GM12878 (cell line): ENCODE data around the gene TARBP2. TPM values are rescaled to one million over a fixed set of nuclear protein-coding genes. Genes with fewer than 3 reads are reported as not detected.
A peak's percentile ranks its signal among the peaks of the same experiment; 100 is the strongest.

ENCODE experiments used
- ATAC-seq: fragments of 200-7000 bp; cut with Tn5 transposase; 3 replicates; pipeline ENCODE4 v1.9.1; 2020; ENCODE audit warnings: mild to moderate bottlenecking, moderate library complexity
- BruUV-seq: library from RNA; stranded (reverse); fragments of 400-500 nt; replicated peaks from 2 replicates; lab custom pipeline; 2021; lab: Mats Ljungman, UMichigan
- CTCF ChIA-PET: fragments of 300-600 bp; sonication (Branson Sonifier 250); formaldehyde crosslinking; extraction: SDS; loops from one replicate; lab custom pipeline; 2021; ENCODE audit warnings: inconsistent platforms; lab: Yijun Ruan, JAX
- POLR2A ChIA-PET: fragments of 350-600 bp; formaldehyde crosslinking; extraction: SDS; loops from one replicate; lab custom pipeline; 2021; ENCODE audit warnings: inconsistent platforms; lab: Charles Lee
- RAD21 ChIA-PET: fragments of 300-600 bp; sonication (Branson Sonifier 250); formaldehyde crosslinking; loops from one replicate; lab custom pipeline; 2023; ENCODE audit warnings: antibody characterized with exemption; ENCODE audit not compliant: unreplicated experiment; lab: Charles Lee
- SMC1A ChIA-PET: fragments of 300-600 bp; sonication (Branson Sonifier 250); formaldehyde crosslinking; loops from one replicate; lab custom pipeline; 2023; ENCODE audit not compliant: unreplicated experiment, uncharacterized antibody; lab: Charles Lee
- DNase-seq: peaks from one replicate; pipeline ENCODE4 v3.0.0-alpha.2; 2011; ENCODE audit warnings: low read depth, low spot score
- FAIRE-seq: peaks from 3 replicates; lab custom pipeline; 2011; peaks lifted over from hg19 to GRCh38; lab: Jason Lieb, UNC
- H2AFZ ChIP-seq: 2 replicates; pipeline ENCODE4 v1.6.0; 2011; ENCODE audit warnings: low read depth, low read length, control low read depth; ENCODE audit not compliant: control insufficient read depth
- H3K27ac ChIP-seq: 2 replicates; pipeline ENCODE4 v1.5.1; 2011; ENCODE audit warnings: control low read depth; ENCODE audit not compliant: control insufficient read depth, insufficient read depth
- H3K27me3 ChIP-seq, 2 experiments: replicated peaks in 1 of 2; 2 replicates each; pipeline versions ENCODE4 v1.6.0 to v1.6.1; 2011; ENCODE audit warnings: low read length in 1 of 2; ENCODE audit not compliant: control insufficient read depth in 2 of 2, insufficient read depth in 2 of 2
- H3K36me3 ChIP-seq, 2 experiments: 2 replicates each; pipeline ENCODE4 v1.5.1; 2011; ENCODE audit warnings: low read length in 1 of 2; ENCODE audit not compliant: control insufficient read depth in 2 of 2, insufficient read depth in 2 of 2
- H3K4me1 ChIP-seq: 2 replicates; pipeline ENCODE4 v1.6.1; 2011; ENCODE audit warnings: mild to moderate bottlenecking, low read length, moderate library complexity, mixed read lengths; ENCODE audit not compliant: control insufficient read depth, insufficient read depth
- H3K4me2 ChIP-seq: 2 replicates; pipeline ENCODE4 v1.6.0; 2011; ENCODE audit warnings: control low read depth; ENCODE audit not compliant: control insufficient read depth, insufficient read depth
- H3K4me3 ChIP-seq: fragments of 200-600 bp; sonication (generic); 2 replicates; pipeline ENCODE4 v1.5.1; 2016
- H3K79me2 ChIP-seq: 2 replicates; pipeline ENCODE4 v1.6.0; 2011; ENCODE audit warnings: low read length; ENCODE audit not compliant: control insufficient read depth, insufficient read depth
- H3K9ac ChIP-seq: 2 replicates; pipeline ENCODE4 v1.8.0; 2011; ENCODE audit warnings: low read length, control low read depth, mixed read lengths; ENCODE audit not compliant: control insufficient read depth, insufficient read depth
- H3K9me3 ChIP-seq: replicated peaks from 3 replicates; pipeline ENCODE4 v1.5.1; 2011; ENCODE audit warnings: mild to moderate bottlenecking, low read length; ENCODE audit not compliant: control insufficient read depth, insufficient read depth
- H4K20me1 ChIP-seq: 2 replicates; pipeline ENCODE4 v1.6.0; 2011; ENCODE audit not compliant: control insufficient read depth, insufficient read depth
- BACH1 ChIP-seq: fragments of 450-650 bp; IDR thresholded peaks from 2 replicates; pipeline ENCODE4 v1.6.1; 2017; ENCODE audit warnings: mild to moderate bottlenecking, borderline replicate concordance
- BCL11A ChIP-seq: IDR thresholded peaks from 2 replicates; pipeline ENCODE4 v1.6.1; 2011; ENCODE audit warnings: low read depth, low read length
- CHD2 ChIP-seq: IDR thresholded peaks from 2 replicates; pipeline ENCODE4 v1.6.1; 2011; ENCODE audit warnings: low read depth, low read length, improper control_type of control experiment, borderline replicate concordance
- EP300 ChIP-seq, 2 experiments: fragments of 150-350 bp in 1 of 2; IDR thresholded peaks; 2 replicates each; pipeline ENCODE4 v1.6.1; 2011 to 2012; ENCODE audit warnings: low read depth in 2 of 2, low read length in 2 of 2, borderline replicate concordance in 1 of 2, improper control_type of control experiment in 1 of 2, inconsistent platforms in 1 of 2; ENCODE audit not compliant: control insufficient read depth in 1 of 2
- MXI1 ChIP-seq: fragments of 150-350 bp; IDR thresholded peaks from 2 replicates; pipeline ENCODE4 v1.6.1; 2011; ENCODE audit warnings: low read depth, mild to moderate bottlenecking, inconsistent platforms, low read length, improper control_type of control experiment
- NR2F1 ChIP-seq: fragments of 450-650 bp; conservative IDR thresholded peaks from 2 replicates; pipeline ENCODE4 v1.6.1; 2017; ENCODE audit warnings: mild to moderate bottlenecking
- POLR2AphosphoS5 ChIP-seq: IDR thresholded peaks from 2 replicates; pipeline ENCODE4 v1.6.1; 2011; ENCODE audit warnings: mild to moderate bottlenecking, low read length, inconsistent platforms
- RAD51 ChIP-seq: fragments of 450-650 bp; IDR thresholded peaks from 2 replicates; pipeline ENCODE4 v1.6.1; 2016; ENCODE audit warnings: moderate library complexity, mild to moderate bottlenecking, inconsistent platforms
- RFX5 ChIP-seq: IDR thresholded peaks from 2 replicates; pipeline ENCODE4 v1.6.1; 2011; ENCODE audit warnings: low read depth, low read length, improper control_type of control experiment
- SRF ChIP-seq, 2 experiments: IDR thresholded peaks; 2 replicates each; pipeline ENCODE4 v1.6.1; 2011; ENCODE audit warnings: low read depth in 2 of 2, low read length in 2 of 2, mild to moderate bottlenecking in 1 of 2, moderate library complexity in 1 of 2
- ZZZ3 ChIP-seq: IDR thresholded peaks from 2 replicates; pipeline ENCODE4 v1.6.1; 2011; ENCODE audit warnings: low read depth; ENCODE audit not compliant: control insufficient read depth, insufficient read length
- WGBS: methylation state at CpG from one replicate; pipeline ENCODE4 v1.1.6; 2016; ENCODE audit warnings: low lambda C conversion rate; ENCODE audit not compliant: insufficient replicate concordance, insufficient coverage; ENCODE audit errors: missing lambda C conversion rate; 5-methylcytosine and 5-hydroxymethylcytosine counted together
- in situ Hi-C: fragments of 300-500 bp; cut with MboI; formaldehyde crosslinking; loops from 9 replicates; pipeline ENCODE4 v1.14.3; 2018; ENCODE audit warnings: mixed read lengths
- intact Hi-C: fragments of 100-400 bp; cut with micrococcal nuclease; formaldehyde crosslinking; loops from one replicate; pipeline ENCODE4 v1.14.2; 2022; ENCODE audit not compliant: unreplicated experiment
- polyA plus RNA-seq, 11 experiments: library from polyadenylated mRNA; depleted of rRNA in 4 of 11; unstranded in 6 of 11; stranded (reverse) in 5 of 11; fragments of >200 nt; fragmentation: Nextera tagmentation in 4 of 11; fragmentation: Illumina TruSeq in 1 of 11; extraction: Ambion mirVana in 4 of 11; extraction: Trizol in 1 of 11; gene quantifications; 1 replicate in 1 of 11; 2 replicates in 10 of 11; pipeline versions ENCODE4 v1.2.1 to v1.2.3, GENCODE V29; 2011 to 2016; ENCODE audit warnings: inconsistent platforms in 2 of 11, missing spikeins in 2 of 11, low read depth in 1 of 11
- total RNA-seq, 4 experiments: library from RNA; depleted of rRNA in 3 of 4; stranded (reverse); fragments of >200 nt in 3 of 4; fragmentation: Illumina TruSeq in 1 of 4; extraction: Trizol in 1 of 4; gene quantifications; 2 replicates each; pipeline versions ENCODE4 v1.2.1 to v1.2.3, GENCODE V29; 2013 to 2021
- TF ChIP-seq, protein P1 (sequence below): IDR thresholded peaks from 2 replicates; pipeline ENCODE4 v1.6.1; 2011; ENCODE audit warnings: low read depth, low read length, improper control_type of control experiment, borderline replicate concordance
- TF ChIP-seq, protein P2 (sequence below): fragments of 450-650 bp; IDR thresholded peaks from 2 replicates; pipeline ENCODE4 v1.6.1; 2016; ENCODE audit warnings: mild to moderate bottlenecking, moderate library complexity, borderline replicate concordance

TARBP2 gene
- total and polyA plus RNA-seq, 10 of the 15 experiments (the other 5 are each of a cell fraction or from before 2014, with no cell fraction given): 5.5 to 60.1 (median 36.8) TPM

DNA sequence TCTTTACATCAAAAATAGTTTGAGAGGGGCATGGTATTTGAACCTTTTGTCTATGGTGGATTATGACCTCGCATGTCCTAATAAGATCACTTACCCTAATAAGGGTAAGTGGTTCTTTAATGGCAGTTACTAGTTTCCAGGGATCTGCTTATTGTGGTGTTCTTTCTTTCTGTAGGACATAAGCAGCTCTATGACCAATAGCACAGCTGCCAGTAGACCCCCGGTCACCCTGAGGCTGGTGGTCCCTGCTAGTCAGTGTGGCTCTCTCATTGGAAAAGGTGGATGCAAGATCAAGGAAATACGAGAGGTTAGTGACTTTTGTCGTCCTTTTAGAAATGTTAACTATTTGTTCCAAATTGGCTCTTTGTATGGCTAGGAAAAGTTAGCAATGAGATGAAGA lies 42.0 kb upstream of the TARBP2 start:
- Histone ChIP-seq H2AFZ (no peak overlapping the region), H4K20me1 (peaks cover 22% of the 10 kb centered on the region), H3K9me3 (no peaks in the 10 kb centered on the region), H3K4me3 (no peak overlapping the region), H3K4me2 (0 out of 2 replicates have a peak overlapping the region, but pooled peaks have one; percentile 17), H3K4me1 (peaks cover 6% of the 10 kb centered on the region), H3K9ac (no peak overlapping the region), H3K36me3 (peaks cover 21 to 87% of the 10 kb centered on the region in 2 experiments), H3K27me3 (no peaks in the 10 kb centered on the region), H3K27ac (no peak overlapping the region), H3K79me2 (peaks cover 64% of the 10 kb centered on the region)
- FAIRE-seq: no peak
- no peak for TF ChIP-seq CHD2
- TF ChIP-seq BCL11A: no peak
- no peak for TF ChIP-seq RFX5
- no peak for TF ChIP-seq RAD51
- TF ChIP-seq ZZZ3: no peak
- no peak for TF ChIP-seq SRF (IDR thresholded peaks at IDR 0.05; ENCODE audit: low read depth in 2 of 2, low read length in 2 of 2)
- ATAC-seq: no peak
- BruUV-seq: no TSS peak
- ChIA-PET CTCF (interaction anchor here (0.5 to 1.4 kb wide), 4 partner anchors 13 to 107 kb away, joined by 3 to 5 read pairs (median 4); no protein-coding TSS in a partner anchor), RAD21 (no interaction called here), POLR2A (interaction anchor here (0.7 to 0.8 kb wide), 2 partner anchors 16 to 39 kb away, joined by 3 to 6 read pairs; no protein-coding TSS in a partner anchor), SMC1A (no interaction called here)
- in situ Hi-C loops: no loop called here
- intact Hi-C loops: no loop called here
- no peak for DNase-seq
- WGBS: 72% methylated on average over 4 of the region's 4 CpGs

DNA sequence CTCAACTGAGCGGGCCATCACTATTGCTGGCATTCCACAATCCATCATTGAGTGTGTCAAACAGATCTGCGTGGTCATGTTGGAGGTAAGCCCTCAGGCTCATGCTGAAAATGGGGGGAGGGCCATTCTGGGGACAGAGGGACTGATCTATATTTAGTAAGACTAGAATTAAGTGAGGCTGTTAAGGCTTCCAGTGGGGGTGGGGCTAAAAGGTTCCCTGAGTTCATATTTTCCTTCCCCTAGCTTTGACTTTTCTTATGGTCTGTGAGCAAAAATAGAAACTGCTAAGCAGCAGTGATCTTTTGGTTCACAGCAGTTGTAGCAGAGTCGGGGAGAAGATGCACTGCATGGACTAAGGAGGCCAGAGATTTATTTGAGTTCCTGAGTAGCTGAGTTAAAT lies 40.0 kb upstream of the TARBP2 start:
- in situ Hi-C loops (no loop called here), intact Hi-C loops (no loop called here)
- peaks cover 4% of the 10 kb centered on the region for H3K4me1 ChIP-seq
- H3K36me3 ChIP-seq: peaks cover 28 to 78% of the 10 kb centered on the region in 2 experiments
- H3K4me2 ChIP-seq: 0 out of 2 replicates have a peak overlapping the region, but pooled peaks have one; percentile 9
- WGBS: 92% methylated on average over 3 of the region's 3 CpGs
- RAD21 ChIA-PET: no interaction called here
- ATAC-seq (no peak), DNase-seq (no peak), FAIRE-seq (no peak)
- no TSS peak for BruUV-seq
- H3K79me2 ChIP-seq: peaks cover 46% of the 10 kb centered on the region
- H3K27ac ChIP-seq: no peak overlapping the region
- no peaks in the 10 kb centered on the region for H3K27me3 ChIP-seq
- H3K9ac ChIP-seq: no peak overlapping the region
- SMC1A ChIA-PET: interaction anchor here (0.9 to 1.0 kb wide), 2 partner anchors 9 to 14 kb away, joined by 3 to 4 read pairs; no protein-coding TSS in a partner anchor
- H4K20me1 ChIP-seq: peaks cover 21% of the 10 kb centered on the region
- no peak overlapping the region for H3K4me3 ChIP-seq
- CTCF ChIA-PET: interaction anchor here (0.6 kb wide), 1 partner anchor 16 kb away, joined by 3 read pairs; no protein-coding TSS in a partner anchor
- POLR2A ChIA-PET: no interaction called here
- H3K9me3 ChIP-seq: no peaks in the 10 kb centered on the region
- H2AFZ ChIP-seq: no peak overlapping the region
- no peak for TF ChIP-seq NR2F1
- peak; percentile 52 for TF ChIP-seq POLR2AphosphoS5
- no peak for TF ChIP-seq BACH1
- no peak for TF ChIP-seq EP300 (IDR thresholded peaks at IDR 0.05; ENCODE audit: borderline replicate concordance in 1 of 2, control insufficient read depth in 1 of 2, low read depth in 2 of 2, low read length in 2 of 2)
- no peak for TF ChIP-seq MXI1
- TF ChIP-seq, protein P1, sequence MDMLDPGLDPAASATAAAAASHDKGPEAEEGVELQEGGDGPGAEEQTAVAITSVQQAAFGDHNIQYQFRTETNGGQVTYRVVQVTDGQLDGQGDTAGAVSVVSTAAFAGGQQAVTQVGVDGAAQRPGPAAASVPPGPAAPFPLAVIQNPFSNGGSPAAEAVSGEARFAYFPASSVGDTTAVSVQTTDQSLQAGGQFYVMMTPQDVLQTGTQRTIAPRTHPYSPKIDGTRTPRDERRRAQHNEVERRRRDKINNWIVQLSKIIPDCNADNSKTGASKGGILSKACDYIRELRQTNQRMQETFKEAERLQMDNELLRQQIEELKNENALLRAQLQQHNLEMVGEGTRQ: no peak
- TF ChIP-seq, protein P2, sequence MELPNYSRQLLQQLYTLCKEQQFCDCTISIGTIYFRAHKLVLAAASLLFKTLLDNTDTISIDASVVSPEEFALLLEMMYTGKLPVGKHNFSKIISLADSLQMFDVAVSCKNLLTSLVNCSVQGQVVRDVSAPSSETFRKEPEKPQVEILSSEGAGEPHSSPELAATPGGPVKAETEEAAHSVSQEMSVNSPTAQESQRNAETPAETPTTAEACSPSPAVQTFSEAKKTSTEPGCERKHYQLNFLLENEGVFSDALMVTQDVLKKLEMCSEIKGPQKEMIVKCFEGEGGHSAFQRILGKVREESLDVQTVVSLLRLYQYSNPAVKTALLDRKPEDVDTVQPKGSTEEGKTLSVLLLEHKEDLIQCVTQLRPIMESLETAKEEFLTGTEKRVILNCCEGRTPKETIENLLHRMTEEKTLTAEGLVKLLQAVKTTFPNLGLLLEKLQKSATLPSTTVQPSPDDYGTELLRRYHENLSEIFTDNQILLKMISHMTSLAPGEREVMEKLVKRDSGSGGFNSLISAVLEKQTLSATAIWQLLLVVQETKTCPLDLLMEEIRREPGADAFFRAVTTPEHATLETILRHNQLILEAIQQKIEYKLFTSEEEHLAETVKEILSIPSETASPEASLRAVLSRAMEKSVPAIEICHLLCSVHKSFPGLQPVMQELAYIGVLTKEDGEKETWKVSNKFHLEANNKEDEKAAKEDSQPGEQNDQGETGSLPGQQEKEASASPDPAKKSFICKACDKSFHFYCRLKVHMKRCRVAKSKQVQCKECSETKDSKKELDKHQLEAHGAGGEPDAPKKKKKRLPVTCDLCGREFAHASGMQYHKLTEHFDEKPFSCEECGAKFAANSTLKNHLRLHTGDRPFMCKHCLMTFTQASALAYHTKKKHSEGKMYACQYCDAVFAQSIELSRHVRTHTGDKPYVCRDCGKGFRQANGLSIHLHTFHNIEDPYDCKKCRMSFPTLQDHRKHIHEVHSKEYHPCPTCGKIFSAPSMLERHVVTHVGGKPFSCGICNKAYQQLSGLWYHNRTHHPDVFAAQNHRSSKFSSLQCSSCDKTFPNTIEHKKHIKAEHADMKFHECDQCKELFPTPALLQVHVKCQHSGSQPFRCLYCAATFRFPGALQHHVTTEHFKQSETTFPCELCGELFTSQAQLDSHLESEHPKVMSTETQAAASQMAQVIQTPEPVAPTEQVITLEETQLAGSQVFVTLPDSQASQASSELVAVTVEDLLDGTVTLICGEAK: no peak
